H1 (cell line): ENCODE data around the gene DDX1. TPM values are rescaled to one million over a fixed set of nuclear protein-coding genes. Genes with fewer than 3 reads are reported as not detected.

Experiments used
- CTCF ChIA-PET: fragments of 300-600 bp; sonication (Branson Sonifier 250); formaldehyde crosslinking; loops from one replicate; lab custom pipeline; 2021; ENCODE audit not compliant: partially characterized antibody; lab: Charles Lee
- POLR2A ChIA-PET: fragments of 300-600 bp; sonication (Branson Sonifier 250); formaldehyde crosslinking; loops from one replicate; lab custom pipeline; 2021; ENCODE audit warnings: inconsistent platforms; ENCODE audit not compliant: partially characterized antibody; lab: Charles Lee
- DNase-seq, 2 experiments: peaks; one replicate each; pipeline versions ENCODE4 v3.0.0 to v3.0.0-alpha.2; 2010 to 2022; ENCODE audit warnings: low spot score in 2 of 2, low read depth in 1 of 2, mixed read lengths in 1 of 2
- FAIRE-seq: peaks from 2 replicates; lab custom pipeline; 2011; peaks lifted over from hg19 to GRCh38; lab: Jason Lieb, UNC
- H2AFZ ChIP-seq: 2 replicates; pipeline ENCODE4 v1.8.1; 2012; ENCODE audit warnings: low read length, inconsistent platforms
- H2AK5ac ChIP-seq: 2 replicates; pipeline ENCODE4 v1.6.1; 2013; ENCODE audit warnings: low read depth, low read length
- H2BK120ac ChIP-seq: replicated peaks from 2 replicates; pipeline ENCODE3; 2013; ENCODE audit warnings: low read depth, low read length, inconsistent platforms
- H2BK12ac ChIP-seq: 2 replicates; pipeline ENCODE4 v1.6.1; 2013; ENCODE audit warnings: low read depth, low read length
- H2BK15ac ChIP-seq: 2 replicates; pipeline ENCODE4 v1.6.1; 2013; ENCODE audit warnings: low read length
- H2BK20ac ChIP-seq: 2 replicates; pipeline ENCODE4 v1.6.1; 2013; ENCODE audit warnings: low read length
- H2BK5ac ChIP-seq: 2 replicates; pipeline ENCODE4 v1.6.1; 2013; ENCODE audit warnings: low read depth, low read length
- H3K14ac ChIP-seq: 2 replicates; pipeline ENCODE4 v1.6.1; 2013; ENCODE audit warnings: inconsistent platforms; ENCODE audit not compliant: insufficient read length
- H3K18ac ChIP-seq: 2 replicates; pipeline ENCODE4 v1.6.1; 2013; ENCODE audit warnings: low read length; ENCODE audit errors: extremely low read depth
- H3K23ac ChIP-seq: 2 replicates; pipeline ENCODE4 v1.6.1; 2013; ENCODE audit warnings: inconsistent platforms; ENCODE audit not compliant: insufficient read length
- H3K23me2 ChIP-seq: 2 replicates; pipeline ENCODE4 v1.6.1; 2013; ENCODE audit warnings: low read depth, low read length
- H3K27ac ChIP-seq: 2 replicates; pipeline ENCODE4 v1.6.1; 2011; ENCODE audit warnings: low read depth, low read length, inconsistent platforms
- H3K27me3 ChIP-seq, 4 experiments: replicated peaks in 1 of 4; 1 replicate in 1 of 4; 2 replicates in 3 of 4; pipeline versions ENCODE4 v1.6.1 to v1.8.1; 2011 to 2013; ENCODE audit warnings: low read length in 3 of 4, mild to moderate bottlenecking in 3 of 4, inconsistent platforms in 2 of 4, mixed read lengths in 2 of 4, moderate library complexity in 1 of 4; ENCODE audit not compliant: control insufficient read depth in 3 of 4, insufficient read depth in 3 of 4; ENCODE audit errors: extremely low read depth in 1 of 4
- H3K36me3 ChIP-seq, 4 experiments: 2 replicates each; pipeline versions ENCODE4 v1.6.1 to v1.8.1; 2011 to 2013; ENCODE audit warnings: mild to moderate bottlenecking in 4 of 4, low read length in 3 of 4, moderate library complexity in 2 of 4, control low read depth in 1 of 4, inconsistent platforms in 1 of 4; ENCODE audit not compliant: insufficient read depth in 4 of 4, control insufficient read depth in 2 of 4
- H3K4ac ChIP-seq: replicated peaks from 2 replicates; pipeline ENCODE3; 2013; ENCODE audit warnings: low read length, low read depth, mixed read lengths, inconsistent platforms; ENCODE audit not compliant: insufficient read length
- H3K4me1 ChIP-seq, 4 experiments: replicated peaks in 1 of 4; 1 replicate in 1 of 4; 2 replicates in 3 of 4; pipeline versions ENCODE4 v1.6.1 to v1.8.1; 2011 to 2013; ENCODE audit warnings: low read length in 3 of 4, inconsistent platforms in 2 of 4, mixed read lengths in 1 of 4; ENCODE audit not compliant: insufficient read depth in 4 of 4, control insufficient read depth in 3 of 4
- H3K4me2 ChIP-seq, 2 experiments: 2 replicates each; pipeline versions ENCODE4 v1.6.1 to v1.8.1; 2011 to 2013; ENCODE audit warnings: low read depth in 2 of 2, low read length in 2 of 2, control low read depth in 1 of 2, inconsistent platforms in 1 of 2, mild to moderate bottlenecking in 1 of 2; ENCODE audit not compliant: insufficient read depth in 1 of 2
- H3K4me3 ChIP-seq, 4 experiments: fragments of 200-600, 300-600 bp in 1 of 4; sonication (generic), shearing (Covaris generic), sonication (Bioruptor Twin) in 1 of 4; 2 replicates each; pipeline versions ENCODE4 v1.5.1 to v1.8.1; 2011 to 2016; ENCODE audit warnings: low read length in 4 of 4, low read depth in 3 of 4, control low read depth in 2 of 4, inconsistent platforms in 2 of 4, mild to moderate bottlenecking in 2 of 4, mixed read lengths in 1 of 4, moderate library complexity in 1 of 4; ENCODE audit not compliant: insufficient read depth in 2 of 4; ENCODE audit errors: extremely low read depth in 1 of 4
- H3K56ac ChIP-seq: replicated peaks from 2 replicates; pipeline ENCODE3; 2013; ENCODE audit warnings: low read depth, mild to moderate bottlenecking, mixed read lengths, low read length, inconsistent platforms; ENCODE audit not compliant: insufficient read length
- H3K79me1 ChIP-seq: 2 replicates; pipeline ENCODE4 v1.6.1; 2013; ENCODE audit warnings: low read depth, low read length, control low read depth
- H3K79me2 ChIP-seq, 2 experiments: 2 replicates each; pipeline versions ENCODE4 v1.6.1 to v1.8.1; 2012 to 2013; ENCODE audit warnings: low read length in 2 of 2, mild to moderate bottlenecking in 2 of 2, inconsistent platforms in 1 of 2; ENCODE audit not compliant: insufficient read depth in 2 of 2, control insufficient read depth in 1 of 2
- H3K9ac ChIP-seq, 4 experiments: replicated peaks in 1 of 4; 1 replicate in 1 of 4; 2 replicates in 3 of 4; pipeline versions ENCODE4 v1.6.1 to v1.8.1; 2011 to 2013; ENCODE audit warnings: low read depth in 3 of 4, low read length in 3 of 4, control low read depth in 2 of 4, mild to moderate bottlenecking in 2 of 4, moderate library complexity in 2 of 4, inconsistent platforms in 1 of 4; ENCODE audit errors: extremely low read depth in 1 of 4
- H3K9me3 ChIP-seq, 2 experiments: 2 replicates each; pipeline versions ENCODE4 v1.6.1 to v1.8.1; 2012 to 2013; ENCODE audit warnings: mild to moderate bottlenecking in 2 of 2, moderate library complexity in 2 of 2, control low read depth in 1 of 2, inconsistent platforms in 1 of 2, low read depth in 1 of 2, low read length in 1 of 2, mixed read lengths in 1 of 2; ENCODE audit not compliant: insufficient read depth in 2 of 2
- H4K20me1 ChIP-seq, 2 experiments: replicated peaks in 1 of 2; 2 replicates each; pipeline versions ENCODE3 to v1.8.1; 2011 to 2013; ENCODE audit warnings: inconsistent platforms in 2 of 2, low read length in 2 of 2, mild to moderate bottlenecking in 1 of 2; ENCODE audit not compliant: insufficient read depth in 2 of 2, control insufficient read depth in 1 of 2
- H4K5ac ChIP-seq: 2 replicates; pipeline ENCODE4 v1.6.1; 2013; ENCODE audit warnings: low read length, low read depth, mixed read lengths, inconsistent platforms; ENCODE audit not compliant: insufficient read length
- H4K8ac ChIP-seq: 2 replicates; pipeline ENCODE4 v1.8.0; 2013; ENCODE audit warnings: mild to moderate bottlenecking, moderate library complexity, low read length, inconsistent platforms; ENCODE audit not compliant: insufficient read depth; ENCODE audit errors: extremely low read depth
- H4K91ac ChIP-seq: replicated peaks from 2 replicates; pipeline ENCODE3; 2013; ENCODE audit warnings: low read length, mixed read lengths, inconsistent platforms; ENCODE audit not compliant: insufficient read length
- BACH1 ChIP-seq: IDR thresholded peaks from 2 replicates; pipeline ENCODE4 v1.6.1; 2012; ENCODE audit warnings: low read length, improper control_type of control experiment
- CEBPB ChIP-seq: IDR thresholded peaks from 2 replicates; pipeline ENCODE4 v1.6.1; 2012; ENCODE audit warnings: low read depth, low read length
- SRF ChIP-seq: IDR thresholded peaks from 2 replicates; pipeline ENCODE4 v1.6.1; 2011; ENCODE audit warnings: mild to moderate bottlenecking, low read depth, low read length, moderate library complexity
- SUZ12 ChIP-seq: fragments of 200-600 bp; sonication (generic); IDR thresholded peaks from 2 replicates; pipeline ENCODE4 v1.6.1; 2012; ENCODE audit warnings: mild to moderate bottlenecking, inconsistent platforms, low read length, moderate library complexity, mixed read lengths
- YY1 ChIP-seq: IDR thresholded peaks from 2 replicates; pipeline ENCODE4 v1.6.1; 2011; ENCODE audit warnings: low read depth, mild to moderate bottlenecking, low read length
- WGBS, 2 experiments: shearing (Covaris generic) in 1 of 2; methylation state at CpG; one replicate each; pipeline versions ENCODE4 v1.1.6 to v1.1.7; 2013 to 2015; ENCODE audit warnings: low lambda C conversion rate in 2 of 2, mixed read lengths in 2 of 2, inconsistent platforms in 1 of 2, low coverage in 1 of 2, missing lambda C conversion rate in 1 of 2; ENCODE audit not compliant: insufficient replicate concordance in 2 of 2, insufficient coverage in 1 of 2, insufficient read length in 1 of 2; ENCODE audit errors: extremely low coverage in 1 of 2, missing lambda C conversion rate in 1 of 2; 5-methylcytosine and 5-hydroxymethylcytosine counted together
- polyA plus RNA-seq, 7 experiments: library from polyadenylated mRNA; depleted of rRNA in 3 of 7; stranded (reverse) in 5 of 7; unstranded in 2 of 7; fragments of >200 nt in 5 of 7; fragments of 200-250 nt in 2 of 7; gene quantifications; 1 replicate in 5 of 7; 2 replicates in 1 of 7; 4 replicates in 1 of 7; pipeline versions ENCODE4 v1.2.1 to v1.2.3, GENCODE V29; 2011 to 2013; ENCODE audit warnings: missing spikeins in 2 of 7, mixed read lengths in 2 of 7
- total RNA-seq: library from RNA; stranded (reverse); fragmentation: NEBNext Ultra II Directional; extraction: Animal tissue kit (Norgen Biotek cat#: 25700); gene quantifications from 2 replicates; pipeline ENCODE4 v1.2.1, GENCODE V29; 2021
- TF ChIP-seq, protein P1 (sequence below): IDR thresholded peaks from 2 replicates; pipeline ENCODE4 v1.6.1; 2011; ENCODE audit warnings: low read length, improper control_type of control experiment

Gene DDX1
- total and polyA plus RNA-seq, 2 of the 8 experiments (the other 6 are each of a cell fraction or from before 2014, with no cell fraction given) = 51.1 to 161 TPM

GRCh38 chr2:15630978-15631719, 39.5 kb downstream of the DDX1 start:
- no peak overlapping the region for H2BK12ac ChIP-seq
- H3K4me1 ChIP-seq = no peaks in the 10 kb centered on the region; a peak in 1 of 7 replicates
- no peak overlapping the region for H4K91ac ChIP-seq
- no peak overlapping the region for H2AK5ac ChIP-seq
- H3K56ac ChIP-seq = no peak overlapping the region
- H3K9ac ChIP-seq = no peak overlapping the region
- H3K27me3 ChIP-seq = no peaks in the 10 kb centered on the region
- H2BK120ac ChIP-seq = no peak overlapping the region
- WGBS, 2 experiments = 95% methylated on average over 7 of the region's 7 CpGs; no CpG with 5 or more reads in 1 of the 2 experiments
- no peak overlapping the region for H3K27ac ChIP-seq
- no peak overlapping the region for H2BK15ac ChIP-seq
- no peak overlapping the region for H2BK20ac ChIP-seq
- no peak overlapping the region for H2BK5ac ChIP-seq
- no peak for DNase-seq
- no peak overlapping the region for H3K4me2 ChIP-seq
- no peak overlapping the region for H3K4me3 ChIP-seq
- no peak for FAIRE-seq
- H3K23ac ChIP-seq = no peak overlapping the region
- no peak overlapping the region for H4K8ac ChIP-seq
- H3K9me3 ChIP-seq = no peaks in the 10 kb centered on the region
- TF ChIP-seq SUZ12 (no peak), YY1 (no peak), SRF (no peak), CEBPB (no peak), BACH1 (no peak)
- TF ChIP-seq, protein P1, sequence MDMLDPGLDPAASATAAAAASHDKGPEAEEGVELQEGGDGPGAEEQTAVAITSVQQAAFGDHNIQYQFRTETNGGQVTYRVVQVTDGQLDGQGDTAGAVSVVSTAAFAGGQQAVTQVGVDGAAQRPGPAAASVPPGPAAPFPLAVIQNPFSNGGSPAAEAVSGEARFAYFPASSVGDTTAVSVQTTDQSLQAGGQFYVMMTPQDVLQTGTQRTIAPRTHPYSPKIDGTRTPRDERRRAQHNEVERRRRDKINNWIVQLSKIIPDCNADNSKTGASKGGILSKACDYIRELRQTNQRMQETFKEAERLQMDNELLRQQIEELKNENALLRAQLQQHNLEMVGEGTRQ = no peak
- peaks cover 12 to 87% (median 51%) of the 10 kb centered on the region in 4 experiments for H3K36me3 ChIP-seq
- H2AFZ ChIP-seq = no peak overlapping the region
- no peak overlapping the region for H4K5ac ChIP-seq
- H3K4ac ChIP-seq = no peak overlapping the region
- no peaks in the 10 kb centered on the region for H3K23me2 ChIP-seq
- H3K79me1 ChIP-seq = no peaks in the 10 kb centered on the region; the same call in 1 of the 2 replicates
- no peak overlapping the region for H3K18ac ChIP-seq
- H3K14ac ChIP-seq = no peak overlapping the region
- H3K79me2 ChIP-seq = no peaks in the 10 kb centered on the region
- no peaks in the 10 kb centered on the region for H4K20me1 ChIP-seq
- POLR2A ChIA-PET = interaction anchor here (1.0 to 1.9 kb wide), 4 partner anchors 11 to 30 kb away, joined by 3 to 7 read pairs (median 4); no protein-coding TSS in a partner anchor
- CTCF ChIA-PET = interaction anchor here (1.1 to 1.4 kb wide), 2 partner anchors 117 to 309 kb away, joined by 3 read pairs; partner anchors contain the start of gene MYCN
